ENCODE results near the gene PIGW. TPM values are rescaled to one million over a fixed set of nuclear protein-coding genes. Genes with fewer than 3 reads are reported as not detected.
A peak's percentile ranks its signal among the peaks of the same experiment; 100 is the strongest.

Gene PIGW
- total and polyA plus RNA-seq, 10 of the 15 experiments (the other 5 are each of a cell fraction or from before 2014, with no cell fraction given) = 6.0 to 31.5 (median 13.8) TPM

- ChIA-PET CTCF (interaction anchor here (0.6 to 2.6 kb wide), 2 partner anchors 10 to 202 kb away, joined by 3 to 15 read pairs; partner anchors contain the start of genes MYO19 and PIGW), RAD21 (ENCODE audit: unreplicated experiment) (interaction anchor here (1.3 kb wide), 1 partner anchor 60 kb away, joined by 3 read pairs; no protein-coding TSS in a partner anchor), SMC1A (ENCODE audit: uncharacterized antibody, unreplicated experiment) (no interaction called here), POLR2A (interaction anchor here (0.6 to 1.0 kb wide), 2 partner anchors 10 to 686 kb away, joined by 3 read pairs; partner anchors contain the start of gene MYO19)
- no peak overlapping the region for H2AFZ ChIP-seq (ENCODE audit: control insufficient read depth, low read depth, low read length)
- H3K36me3 ChIP-seq (ENCODE audit: control insufficient read depth in 2 of 2, insufficient read depth in 2 of 2, low read length in 1 of 2) = peaks cover 11 to 22% of the 10 kb centered on the region in 2 experiments; a peak in 3 of 4 replicates
- in situ Hi-C loops (cut with MboI) = no loop called here
- DNase-seq (ENCODE audit: low read depth, low spot score) (no peak), FAIRE-seq (no peak), ATAC-seq (no peak)
- intact Hi-C loops (cut with micrococcal nuclease; ENCODE audit: unreplicated experiment) = no loop called here
- H3K9me3 ChIP-seq (replicated peaks; ENCODE audit: control insufficient read depth, insufficient read depth, low read length) = no peaks in the 10 kb centered on the region; the same call in 2 of the 3 replicates
- BruUV-seq (replicated peaks) = no TSS peak
- no peaks in the 10 kb centered on the region for H3K4me1 ChIP-seq (ENCODE audit: control insufficient read depth, insufficient read depth, low read length)
- no peak overlapping the region for H3K9ac ChIP-seq (ENCODE audit: control insufficient read depth, insufficient read depth, low read length)
- no peaks in the 10 kb centered on the region for H3K79me2 ChIP-seq (ENCODE audit: control insufficient read depth, insufficient read depth, low read length)
- H4K20me1 ChIP-seq (ENCODE audit: control insufficient read depth, insufficient read depth) = no peaks in the 10 kb centered on the region
- H3K27me3 ChIP-seq (replicated peaks in 1 of 2; ENCODE audit: control insufficient read depth in 2 of 2, insufficient read depth in 2 of 2, low read length in 1 of 2) = no peaks in the 10 kb centered on the region
- 66% methylated on average over 4 of the region's 4 CpGs for WGBS (ENCODE audit: insufficient coverage, insufficient replicate concordance, low lambda C conversion rate, missing lambda C conversion rate)
- no peak overlapping the region for H3K4me2 ChIP-seq (ENCODE audit: control insufficient read depth, insufficient read depth)
- no peak overlapping the region for H3K4me3 ChIP-seq
- peak overlapping the region; percentile 8; the same call in 1 of the 2 replicates for H3K27ac ChIP-seq (ENCODE audit: control insufficient read depth, insufficient read depth)
- TF ChIP-seq ZZZ3 (IDR thresholded peaks at IDR 0.05; ENCODE audit: control insufficient read depth, insufficient read length, low read depth) (no peak), HDAC2 (IDR thresholded peaks at IDR 0.05) (no peak), ZNF274 (IDR thresholded peaks at IDR 0.05; ENCODE audit: insufficient read depth, insufficient read length) (no peak), ESRRA (IDR thresholded peaks at IDR 0.05; ENCODE audit: low read length) (no peak), CREM (IDR thresholded peaks at IDR 0.05; ENCODE audit: low read depth) (no peak), PAX5 (IDR thresholded peaks at IDR 0.05; ENCODE audit: borderline replicate concordance, low read depth, low read length) (no peak), PRDM15 (CRISPR knock-in tag; IDR thresholded peaks at IDR 0.05) (no peak), CUX1 (IDR thresholded peaks at IDR 0.05; ENCODE audit: insufficient replicate concordance, low read depth, low read length) (no peak), RUNX3 (IDR thresholded peaks at IDR 0.05; ENCODE audit: low read length) (no peak), ATF2 (IDR thresholded peaks at IDR 0.05; ENCODE audit: low read length) (no peak), HSF1 (IDR thresholded peaks at IDR 0.05; ENCODE audit: low read depth, low read length) (no peak), BACH1 (IDR thresholded peaks at IDR 0.05; ENCODE audit: borderline replicate concordance) (no peak), GATAD2B (conservative IDR thresholded peaks at IDR 0.05; ENCODE audit: low read depth) (no peak)
Measured at GRCh38 chr17:36524428-36524876, 10.3 kb upstream of the PIGW start.
